ENCODE measurements around the gene B4GALT5.
"Not testable (repeated sequence)": the region's sequence is repeated elsewhere in the genome, so short reads cannot be mapped to it uniquely, and the experiment has no call there.

B4GALT5 gene

DNA sequence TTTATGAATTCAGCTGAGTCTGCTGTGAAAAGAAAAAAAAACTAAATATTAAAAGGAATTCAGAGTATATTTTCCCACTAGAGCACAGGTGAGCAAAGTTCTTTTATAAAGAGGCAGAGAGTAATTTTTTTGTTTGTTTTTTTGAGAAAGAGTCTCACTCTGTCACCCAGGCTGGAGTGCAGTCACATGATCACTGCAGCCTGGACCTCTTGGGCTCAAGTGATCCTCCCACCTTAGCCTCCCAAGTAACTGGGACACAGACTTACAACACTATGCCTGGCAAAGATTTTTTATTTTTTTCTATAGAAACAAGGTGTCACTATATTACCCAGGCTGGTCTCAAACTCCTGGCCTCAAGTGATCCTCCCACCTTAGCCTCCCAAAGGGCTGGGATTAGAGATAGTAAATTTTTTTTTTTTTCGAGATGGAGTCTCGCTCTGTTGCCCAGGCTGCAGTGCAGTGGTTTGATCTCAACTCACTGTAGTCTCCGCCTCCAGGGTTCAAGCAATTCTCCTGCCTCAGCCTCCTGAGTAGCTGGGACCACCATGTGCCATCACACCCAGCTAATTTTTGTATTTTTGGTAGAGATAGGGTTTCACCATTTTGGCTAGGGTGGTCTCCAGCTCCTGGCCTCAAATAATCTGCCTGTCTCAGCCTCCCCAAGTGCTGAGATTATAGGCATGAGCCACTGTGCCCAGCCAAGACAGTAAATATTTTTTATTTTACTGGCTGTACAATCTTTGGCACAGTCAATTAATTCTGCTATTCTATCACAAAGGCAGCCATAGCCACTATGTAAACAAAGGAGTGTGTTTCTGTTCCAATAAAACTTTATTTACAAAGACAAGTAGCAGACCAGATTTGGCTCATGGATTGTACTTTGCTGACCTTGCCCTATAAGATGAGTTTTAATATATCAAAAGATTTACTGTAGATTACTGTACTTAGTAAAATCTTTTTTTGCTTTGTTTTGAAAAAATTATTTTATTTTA lies 14.5 kb upstream of the B4GALT5 start:
- no peak for DNase-seq

DNA sequence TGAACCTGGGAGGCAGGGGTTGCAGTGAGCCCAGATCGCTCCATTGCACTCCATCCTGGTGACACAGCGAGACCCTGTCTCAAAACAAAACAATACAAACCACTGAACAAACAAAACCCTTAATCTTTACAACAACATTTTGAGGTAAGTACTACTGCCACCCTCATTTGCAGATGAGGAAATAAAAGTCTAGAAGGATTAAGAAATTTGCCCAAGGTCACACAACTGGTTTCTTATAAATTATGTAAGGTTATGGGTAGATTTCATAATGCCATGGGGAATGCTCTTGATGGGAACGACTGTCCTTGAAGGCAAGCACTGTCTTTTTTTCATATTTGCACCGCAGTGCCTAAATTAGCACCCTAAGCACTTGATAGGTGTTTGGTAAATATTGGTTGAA lies 13.8 kb upstream of the B4GALT5 start:
- no peak for DNase-seq

DNA sequence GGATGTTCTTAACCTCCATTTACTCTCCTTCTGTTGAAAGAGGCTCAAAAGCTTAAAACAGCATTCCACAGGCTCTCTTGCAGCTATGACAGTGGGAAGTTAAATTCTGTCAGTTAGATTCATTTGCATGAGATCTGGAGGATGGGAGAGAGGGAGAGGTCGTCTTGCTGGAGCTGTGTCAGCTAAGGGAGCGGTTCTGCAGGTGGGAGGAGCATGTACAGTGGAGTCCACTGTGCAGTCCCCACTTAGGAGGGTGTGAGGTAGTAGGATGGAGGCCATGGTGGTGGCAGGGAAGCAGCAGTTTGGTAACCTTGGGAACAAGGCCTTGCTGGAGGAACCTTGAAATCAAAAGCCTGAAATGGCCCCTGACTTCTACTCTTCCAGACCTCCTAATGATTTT lies 12.0 kb upstream of the B4GALT5 start:
- DNase-seq: no peak

DNA sequence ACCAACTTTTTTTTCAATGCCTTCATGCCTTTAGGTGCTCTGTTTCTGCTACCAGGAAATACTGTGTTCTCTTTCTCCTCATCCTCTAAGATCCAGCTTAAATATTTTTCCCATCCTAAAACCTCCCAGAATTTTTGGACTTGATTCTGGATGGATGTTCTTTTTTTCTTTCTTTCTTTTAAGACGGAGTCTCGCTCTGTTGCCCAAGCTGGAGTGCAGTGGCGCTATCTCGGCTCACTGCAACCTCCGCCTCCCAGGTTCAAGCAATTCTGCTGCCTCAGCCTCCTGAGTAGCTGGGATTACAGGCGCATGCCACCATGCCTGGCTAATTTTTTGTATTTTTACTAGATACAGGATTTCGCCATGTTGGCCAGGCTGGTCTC lies 11.5 kb upstream of the B4GALT5 start:
- DNase-seq: not testable (repeated sequence)

DNA sequence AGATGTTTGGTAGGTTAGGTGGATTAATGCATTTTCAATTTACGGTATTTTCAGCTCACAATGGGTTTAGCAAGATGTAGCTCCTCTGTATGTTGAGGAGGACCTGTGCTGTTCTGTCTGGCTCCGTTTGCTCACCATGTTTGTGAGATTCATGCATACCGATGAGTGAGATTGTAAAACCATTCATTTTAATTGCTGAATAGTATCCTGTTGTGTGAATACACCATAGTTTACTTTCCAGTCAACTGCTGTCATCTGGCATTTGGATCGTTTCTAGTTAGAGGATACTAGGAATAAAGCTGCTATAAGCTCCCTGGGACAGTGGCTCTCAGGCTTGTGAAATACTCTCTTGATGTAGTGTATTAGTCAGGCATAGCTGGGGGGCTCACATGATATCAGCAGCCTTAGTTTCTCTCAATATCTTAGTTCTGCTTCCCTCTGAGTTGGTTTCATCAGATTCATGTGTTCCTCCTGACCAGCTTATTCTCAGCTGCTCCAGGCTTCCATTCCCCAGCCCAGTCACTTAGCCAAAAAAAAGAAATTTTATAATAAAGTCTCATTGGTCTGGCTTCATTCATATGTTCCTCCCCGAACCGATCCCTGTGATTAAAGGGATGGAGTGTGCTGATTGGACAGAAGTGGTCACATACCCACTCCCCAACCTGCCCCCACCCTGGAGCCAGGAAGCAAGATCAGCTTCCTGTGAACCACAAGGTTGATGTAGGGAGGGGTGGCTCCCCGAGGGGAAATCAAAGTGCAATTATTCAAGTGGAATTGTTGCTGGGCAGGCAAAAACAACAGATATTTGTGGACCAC lies 10.9 kb upstream of the B4GALT5 start:
- no peak for DNase-seq

DNA sequence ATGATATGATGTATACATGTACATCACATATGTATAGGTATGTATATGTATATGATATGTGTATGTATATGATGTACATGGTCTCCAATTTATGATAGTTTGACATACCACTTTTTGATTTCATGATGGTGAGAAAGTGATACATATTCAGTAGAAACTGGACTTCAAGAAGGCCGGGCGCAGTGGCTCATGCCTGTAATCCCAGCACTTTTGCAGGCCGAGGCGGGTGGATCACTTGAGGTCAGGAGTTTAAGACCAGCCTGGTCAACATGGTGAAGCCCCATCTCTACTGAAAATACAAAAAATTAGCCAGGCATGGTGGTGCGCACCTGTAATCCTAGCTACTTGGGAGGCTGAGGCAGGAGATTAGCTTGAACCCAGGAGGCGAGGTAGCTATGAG lies 10.1 kb upstream of the B4GALT5 start:
- DNase-seq: not testable (repeated sequence)

DNA sequence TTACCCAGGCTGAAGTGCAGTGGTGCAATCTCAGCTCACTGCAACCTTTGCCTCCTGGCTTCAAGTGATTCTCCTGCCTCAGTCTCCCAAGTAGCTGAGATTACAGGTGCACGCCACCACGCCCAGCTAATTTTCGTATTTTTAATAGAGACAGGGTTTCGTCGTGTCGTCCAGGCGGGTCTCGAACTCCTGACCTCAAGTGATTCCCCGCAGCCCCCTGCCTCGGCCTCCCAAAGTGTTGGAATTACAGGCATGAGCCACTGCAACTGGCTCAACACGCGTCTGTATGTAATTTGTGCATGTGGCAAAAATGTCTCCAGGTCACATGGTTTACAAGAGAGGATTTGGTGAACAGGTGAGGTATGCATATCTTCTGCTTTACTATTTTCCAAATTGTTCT lies 7.6 kb upstream of the B4GALT5 start:
- DNase-seq: not testable (repeated sequence)

DNA sequence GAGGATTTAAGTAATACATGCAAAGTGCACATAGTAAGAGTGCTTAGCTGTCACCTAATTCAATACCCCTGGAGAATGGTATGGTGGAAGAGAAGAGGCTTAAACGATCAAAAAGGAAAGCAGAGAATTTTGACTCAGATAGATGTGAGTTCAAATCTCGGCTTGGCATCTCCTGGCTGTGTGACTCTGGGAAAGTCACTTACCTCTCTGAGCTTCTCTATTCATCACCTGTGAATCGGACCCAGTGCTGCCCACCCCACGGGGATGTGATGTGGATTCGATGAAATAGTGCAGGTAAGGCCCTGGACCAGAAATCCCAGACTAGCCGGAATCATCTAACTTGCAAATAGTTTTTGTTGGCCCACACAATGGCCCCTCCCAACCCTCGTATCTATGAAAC lies 1.8 kb upstream of the B4GALT5 start:
- no peak for DNase-seq

DNA sequence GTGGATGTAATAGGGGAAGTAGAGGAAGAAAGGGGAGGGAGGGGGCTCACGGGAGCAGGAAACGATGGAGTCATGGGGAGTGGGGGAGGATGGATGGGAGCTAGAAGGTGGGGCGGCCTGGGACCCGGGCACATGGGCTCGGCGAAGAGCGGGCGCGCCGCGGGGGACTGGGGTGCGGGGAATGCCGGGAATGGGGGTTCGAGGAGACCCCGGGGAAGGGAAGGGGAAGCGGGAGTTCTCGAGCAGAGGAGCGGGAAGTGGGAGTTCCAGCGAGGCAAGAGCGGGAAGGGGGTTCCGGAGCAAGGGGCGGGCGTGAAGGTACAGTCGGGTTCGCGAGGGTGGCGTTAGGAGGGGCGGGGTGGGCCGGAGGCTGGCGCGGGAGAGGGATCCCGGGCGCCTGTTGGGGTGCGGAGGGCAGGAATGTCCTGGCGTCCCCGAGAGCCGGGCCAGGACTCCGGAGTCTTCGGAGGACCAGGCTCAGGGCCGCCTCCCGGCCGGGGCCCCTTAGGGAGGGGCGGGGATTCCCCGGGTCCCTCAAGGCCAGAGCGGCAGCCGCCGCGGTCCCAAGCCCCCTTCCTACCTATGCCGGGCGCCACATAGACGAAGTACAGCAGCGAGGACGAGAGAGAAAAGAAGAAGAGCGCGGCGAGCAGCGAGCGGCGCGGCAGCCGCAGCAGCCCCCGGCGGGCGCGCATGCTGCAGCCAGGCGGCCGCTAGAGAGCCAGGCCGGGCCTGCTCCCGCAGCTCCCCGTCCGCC lies 504 bp downstream of the B4GALT5 start:
- DNase-seq: peak; percentile 73

DNA sequence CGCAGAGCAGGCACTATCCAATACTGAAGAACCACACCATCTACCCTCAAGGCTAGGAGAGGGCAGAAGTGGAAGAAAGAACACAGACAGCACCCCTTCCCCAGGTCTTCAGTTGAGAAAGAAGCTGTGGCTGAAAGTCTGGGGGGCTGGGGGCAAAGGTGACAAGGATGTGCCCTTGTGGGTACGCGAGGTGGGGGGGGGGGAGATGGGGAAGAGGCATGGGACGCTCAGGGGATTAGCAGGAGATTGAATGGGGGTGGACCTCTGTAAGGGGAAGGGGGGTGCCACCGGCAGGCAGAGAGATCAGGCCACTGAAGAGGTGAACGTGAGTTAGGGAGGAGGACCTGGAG lies 1.1 kb downstream of the B4GALT5 start:
- no peak for DNase-seq

DNA sequence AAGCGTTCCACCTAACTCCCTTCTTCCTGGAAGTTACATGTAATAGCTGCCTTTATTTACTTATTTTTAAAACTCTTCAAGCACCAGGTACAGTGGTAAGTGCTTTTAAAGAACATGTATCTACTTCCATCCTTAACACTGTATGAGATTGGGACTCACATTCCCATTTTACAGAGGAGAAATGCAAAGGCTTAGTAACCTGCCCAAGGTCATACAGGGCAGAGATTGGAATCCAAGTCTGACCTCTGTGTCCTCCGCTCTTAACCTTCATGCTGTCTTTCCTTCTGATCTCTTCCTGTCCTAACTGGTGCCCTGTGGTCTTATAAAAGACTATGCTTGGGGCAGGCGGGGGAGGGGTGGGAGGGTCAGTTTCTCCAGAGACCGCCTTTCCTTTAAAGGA lies 1.6 kb downstream of the B4GALT5 start:
- no peak for DNase-seq

DNA sequence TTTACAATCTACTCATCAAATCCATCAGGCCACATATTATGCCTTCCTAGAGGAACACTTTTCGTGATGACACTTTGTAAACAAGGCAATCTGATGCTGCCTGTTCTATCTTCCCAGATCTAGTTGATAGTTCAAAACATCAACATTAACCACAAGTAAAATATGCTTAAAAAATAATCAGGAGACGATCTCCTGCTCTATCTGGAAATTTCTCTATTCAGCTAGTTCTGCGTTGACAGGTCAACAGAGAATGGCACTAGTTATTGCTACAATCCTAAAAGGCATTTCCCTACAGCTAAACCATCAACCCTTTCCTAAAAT lies 2.1 kb downstream of the B4GALT5 start:
- DNase-seq: no peak

DNA sequence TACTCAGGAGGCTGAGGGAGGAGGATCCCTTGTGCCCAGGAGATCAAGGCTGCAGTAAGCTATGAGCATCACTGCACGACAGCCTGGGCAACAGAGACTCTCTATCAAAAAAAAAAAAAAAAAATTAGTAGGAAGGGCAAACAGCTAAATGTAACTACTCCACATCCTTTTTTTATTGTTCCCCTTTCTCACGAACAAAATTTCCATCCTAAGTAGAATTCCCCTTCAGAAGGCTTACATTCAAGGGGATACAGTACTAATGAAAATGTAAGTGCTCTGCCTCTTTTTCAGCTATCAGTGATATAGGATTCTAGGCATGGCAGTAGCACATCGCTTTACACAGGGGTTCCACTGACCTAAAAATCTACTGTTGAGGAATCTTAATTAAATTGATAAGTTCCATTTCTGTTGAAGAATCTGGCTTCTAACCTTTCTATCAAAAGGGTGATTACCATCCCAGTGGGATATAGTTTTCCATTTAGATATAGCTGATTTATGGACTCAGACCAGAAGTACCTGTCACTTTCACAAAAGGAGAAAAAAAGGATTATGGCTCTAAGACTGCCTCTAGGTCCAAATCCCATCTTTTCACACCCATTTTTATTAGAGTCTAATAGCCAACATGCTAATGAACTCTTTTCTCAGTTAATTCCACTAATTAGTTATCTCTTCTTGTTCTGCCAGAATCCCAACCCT lies 2.6 kb downstream of the B4GALT5 start:
- DNase-seq: no peak

DNA sequence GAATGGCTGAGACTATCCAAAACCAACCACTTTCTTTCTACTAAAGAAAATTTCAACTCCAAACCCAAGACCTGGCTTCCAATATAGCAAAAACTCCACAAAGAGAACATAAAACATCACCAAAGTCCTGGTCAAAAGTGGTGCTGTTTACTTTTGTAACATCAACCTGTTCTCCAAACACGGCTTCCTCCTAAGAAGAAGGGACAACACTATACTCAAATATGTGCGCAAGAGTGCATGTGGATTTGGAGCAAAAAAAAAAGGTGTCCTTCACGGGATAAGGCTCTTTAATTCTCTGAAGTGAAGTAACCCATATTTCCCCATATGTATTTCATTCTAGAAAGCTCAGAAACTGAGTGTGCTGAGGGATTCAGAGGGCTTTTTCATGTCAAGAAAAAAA lies 6.6 kb downstream of the B4GALT5 start:
- no peak for DNase-seq

DNA sequence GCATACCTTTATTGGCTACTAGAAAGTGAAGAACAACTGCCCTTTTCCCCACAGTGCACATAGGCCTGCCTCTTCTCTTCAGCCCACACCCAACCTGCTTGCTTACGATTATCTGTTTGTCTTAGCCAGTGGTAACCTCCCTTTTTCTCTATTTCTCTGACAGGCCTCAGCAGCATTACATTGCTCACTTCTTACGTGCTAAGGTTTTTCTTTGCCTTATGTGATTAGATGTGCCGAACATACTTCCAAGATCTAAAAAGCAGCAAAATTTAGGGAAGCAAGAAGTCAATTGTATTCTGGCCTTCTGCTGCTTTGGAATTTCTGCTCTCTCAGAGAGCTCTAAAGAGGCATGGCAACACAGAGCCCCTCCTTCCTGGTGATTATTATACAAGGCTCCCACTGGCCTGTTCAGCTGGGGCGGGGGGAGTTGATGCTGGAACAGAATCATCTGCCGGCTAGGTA lies 7.0 kb downstream of the B4GALT5 start:
- DNase-seq: no peak

DNA sequence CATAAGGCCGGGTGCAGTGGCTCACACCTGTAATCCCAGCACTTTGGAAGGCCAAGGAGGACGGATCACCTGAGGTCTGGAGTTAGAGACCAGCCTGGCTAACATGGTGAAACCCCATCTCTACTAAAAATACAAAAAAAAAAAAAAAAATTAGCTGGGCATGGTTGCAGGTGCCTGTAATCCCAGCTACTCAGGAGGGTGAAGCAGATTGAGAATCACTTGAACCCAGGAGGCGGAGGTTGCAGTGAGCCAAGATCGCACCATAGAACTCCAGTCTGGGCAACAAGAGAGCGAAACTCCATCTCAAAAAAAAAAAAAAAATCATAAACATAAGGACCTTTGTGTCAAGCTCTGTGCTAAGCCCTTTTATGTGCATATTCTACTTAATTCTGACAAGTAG lies 7.8 kb downstream of the B4GALT5 start:
- not testable (repeated sequence) for DNase-seq

DNA sequence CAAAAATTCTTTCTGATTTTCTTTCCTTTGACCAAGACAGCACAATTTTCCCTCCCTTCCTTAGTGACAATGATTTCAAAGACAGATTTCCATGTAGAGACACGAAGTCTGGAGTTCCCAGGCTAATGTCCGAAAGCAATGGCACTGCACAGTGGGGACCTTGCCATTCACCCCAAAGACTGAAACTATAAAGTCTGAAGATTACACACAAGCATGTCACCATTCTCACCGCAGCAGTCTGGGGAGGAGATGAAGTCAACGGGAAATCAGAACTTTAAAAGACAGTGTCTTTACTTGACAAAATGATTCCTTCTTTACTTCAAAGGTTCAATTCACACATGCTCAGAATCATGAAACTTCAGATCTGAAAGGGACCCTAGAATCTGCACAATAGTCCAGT lies 8.3 kb downstream of the B4GALT5 start:
- DNase-seq: no peak

DNA sequence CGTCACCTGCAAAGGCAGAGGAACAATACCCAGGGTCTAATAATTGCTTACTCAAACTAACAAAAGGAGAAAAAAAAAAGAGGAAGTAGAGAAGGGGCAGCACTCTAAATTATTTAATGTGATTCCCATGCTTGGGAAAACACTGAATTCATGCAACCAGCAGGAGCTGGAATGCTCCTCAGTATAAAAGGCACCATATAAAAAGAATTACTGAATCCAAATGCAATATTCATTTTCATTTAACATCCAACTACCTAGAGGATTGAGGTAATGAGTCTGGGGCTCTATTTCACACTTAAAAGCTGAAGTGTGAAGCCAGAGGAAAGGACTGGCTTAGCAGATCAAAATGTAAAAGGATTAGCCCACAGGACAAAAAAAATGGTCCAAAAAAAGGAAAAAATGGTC lies 8.7 kb downstream of the B4GALT5 start:
- no peak for DNase-seq

DNA sequence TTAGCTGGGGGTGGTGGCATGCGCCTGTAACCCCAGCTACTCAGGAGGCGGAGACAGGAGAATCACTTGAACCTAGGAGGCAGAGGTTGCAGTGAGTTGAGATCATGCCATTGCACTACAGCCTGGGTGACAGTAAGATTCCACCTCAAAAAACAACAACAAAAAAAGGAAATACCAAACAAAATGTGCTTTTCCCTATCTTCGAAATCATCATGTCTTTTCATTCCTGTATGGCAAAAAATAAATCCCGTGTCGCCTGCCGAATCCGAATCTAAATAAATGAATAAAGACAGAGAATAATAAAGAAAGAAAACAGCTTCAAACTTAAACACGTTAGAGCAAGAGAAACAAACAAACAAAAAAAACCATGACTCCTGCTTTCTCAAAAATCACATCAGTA lies 11.8 kb downstream of the B4GALT5 start:
- no peak for DNase-seq

DNA sequence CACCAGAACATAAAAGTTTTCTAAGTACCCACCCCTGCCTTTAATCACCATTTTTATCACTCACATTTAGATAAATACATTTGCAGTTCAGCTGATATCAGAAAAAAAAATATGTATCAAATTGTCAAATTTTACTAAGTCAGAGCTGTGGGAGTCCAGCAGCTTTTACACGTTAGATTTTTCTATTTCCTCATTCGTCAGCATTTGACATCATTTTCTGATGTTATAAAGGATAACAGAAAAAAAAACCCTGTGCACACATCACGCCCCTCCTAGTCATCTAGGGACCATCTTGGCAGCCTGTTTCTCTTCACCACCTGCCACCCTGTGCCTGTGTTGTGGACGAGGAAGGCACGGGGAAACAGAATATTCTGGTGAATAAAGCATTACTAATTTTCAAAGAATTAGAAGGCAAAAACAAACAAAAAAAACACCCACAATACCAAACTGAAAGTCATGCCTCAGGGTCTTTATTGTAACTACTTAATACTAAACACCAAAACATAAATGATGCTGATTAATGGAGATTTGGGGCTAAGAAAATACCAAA lies 12.4 kb downstream of the B4GALT5 start:
- DNase-seq: no peak

DNA sequence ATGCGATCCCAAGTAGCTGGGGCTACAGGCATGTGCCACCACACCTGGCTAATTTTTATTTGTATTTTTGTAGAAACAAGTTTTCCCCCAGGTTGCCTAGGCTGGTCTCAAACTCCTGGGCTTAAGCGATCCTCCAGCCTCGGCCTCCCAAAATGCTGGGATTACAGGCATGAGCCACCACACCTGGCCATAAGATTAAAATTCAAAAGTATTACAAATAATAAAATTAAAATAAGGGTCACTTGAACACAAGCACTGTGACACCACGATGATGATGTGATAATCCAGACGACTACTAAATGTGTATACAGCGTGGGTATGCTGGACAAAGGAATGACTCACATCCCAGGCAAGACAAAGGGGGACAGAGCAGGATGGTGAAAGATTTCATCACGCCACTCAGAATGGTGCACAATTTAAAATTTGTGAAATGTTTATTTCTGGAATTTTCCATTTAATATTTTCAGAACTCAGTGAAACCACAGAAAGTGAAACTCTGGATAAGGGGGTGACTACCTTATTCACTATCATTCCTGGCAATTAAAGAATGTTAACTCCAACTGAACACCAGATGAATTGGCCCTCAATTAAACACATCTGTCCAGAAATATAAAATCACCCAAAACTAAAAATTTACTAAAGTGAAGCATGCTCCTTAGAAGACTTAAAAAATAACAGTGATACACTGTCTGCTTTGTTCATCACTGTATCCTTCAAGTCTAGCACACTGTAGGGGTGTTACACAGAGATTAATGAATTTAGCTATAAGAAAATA lies 13.1 kb downstream of the B4GALT5 start:
- DNase-seq: no peak
